Mesenchymal stem cell (in vitro differentiated cells and primary cell): ENCODE data around the gene SOCS1.

Source experiments
- DNase-seq: peaks from one replicate; pipeline ENCODE4 v3.0.0-alpha.2; 2013
- H2AFZ ChIP-seq: one replicate; pipeline ENCODE4 v1.6.1; 2013; ENCODE audit warnings: low read depth, mild to moderate bottlenecking, control low read depth, inconsistent platforms, low read length, moderate library complexity
- H2AK5ac ChIP-seq: 2 replicates; pipeline ENCODE4 v1.6.1; 2013; ENCODE audit warnings: low read length, moderate library complexity, mild to moderate bottlenecking, inconsistent platforms; ENCODE audit not compliant: severe bottlenecking
- H2BK120ac ChIP-seq: one replicate; pipeline ENCODE4 v1.6.1; 2013; ENCODE audit warnings: low read depth, mild to moderate bottlenecking, inconsistent platforms, low read length, moderate library complexity
- H2BK12ac ChIP-seq, 2 experiments: one replicate each; pipeline ENCODE4 v1.6.1; 2013; ENCODE audit warnings: inconsistent platforms in 2 of 2, low read length in 2 of 2, mild to moderate bottlenecking in 2 of 2, moderate library complexity in 2 of 2, control low read depth in 1 of 2
- H2BK15ac ChIP-seq: one replicate; pipeline ENCODE4 v1.6.1; 2013; ENCODE audit warnings: mild to moderate bottlenecking, low read depth, inconsistent platforms; ENCODE audit not compliant: poor library complexity, severe bottlenecking
- H2BK5ac ChIP-seq: 2 replicates; pipeline ENCODE4 v1.6.1; 2013; ENCODE audit warnings: low read depth, mild to moderate bottlenecking, low read length, control low read depth, inconsistent platforms; ENCODE audit not compliant: poor library complexity, severe bottlenecking
- H3K14ac ChIP-seq, 2 experiments: one replicate each; pipeline ENCODE4 v1.6.1; 2013; ENCODE audit warnings: inconsistent platforms in 2 of 2, low read length in 2 of 2, control low read depth in 1 of 2, mild to moderate bottlenecking in 1 of 2, moderate library complexity in 1 of 2
- H3K18ac ChIP-seq, 2 experiments: one replicate each; pipeline ENCODE4 v1.6.1; 2013; ENCODE audit warnings: inconsistent platforms in 2 of 2, low read length in 2 of 2, control low read depth in 1 of 2, low read depth in 1 of 2, mild to moderate bottlenecking in 1 of 2
- H3K23ac ChIP-seq, 2 experiments: one replicate each; pipeline ENCODE4 v1.6.1; 2013; ENCODE audit warnings: inconsistent platforms in 2 of 2, low read length in 2 of 2, mild to moderate bottlenecking in 2 of 2, moderate library complexity in 2 of 2, control low read depth in 1 of 2
- H3K27ac ChIP-seq: 2 replicates; pipeline ENCODE4 v1.5.1; 2013; ENCODE audit warnings: mild to moderate bottlenecking, moderate library complexity, low read length, control low read depth, inconsistent platforms; ENCODE audit not compliant: poor library complexity, severe bottlenecking
- H3K27me3 ChIP-seq, 2 experiments: 2 replicates each; pipeline versions ENCODE4 v1.6.1 to v1.7.0; 2013; ENCODE audit warnings: low read length in 2 of 2, mild to moderate bottlenecking in 2 of 2, moderate library complexity in 2 of 2, control low read depth in 1 of 2, inconsistent platforms in 1 of 2; ENCODE audit not compliant: control insufficient read depth in 1 of 2, insufficient read depth in 1 of 2
- H3K36me3 ChIP-seq, 2 experiments: 2 replicates each; pipeline versions ENCODE4 v1.6.1 to v1.7.0; 2013; ENCODE audit warnings: low read length in 2 of 2, control low read depth in 1 of 2, inconsistent platforms in 1 of 2, low read depth in 1 of 2, mild to moderate bottlenecking in 1 of 2; ENCODE audit not compliant: insufficient read depth in 2 of 2, control insufficient read depth in 1 of 2
- H3K4ac ChIP-seq, 2 experiments: one replicate each; pipeline ENCODE4 v1.6.1; 2013; ENCODE audit warnings: inconsistent platforms in 2 of 2, low read length in 2 of 2, mild to moderate bottlenecking in 2 of 2, moderate library complexity in 2 of 2, control low read depth in 1 of 2, low read depth in 1 of 2
- H3K4me1 ChIP-seq: 2 replicates; pipeline ENCODE4 v1.6.1; 2013; ENCODE audit warnings: low read depth, low read length, control low read depth; ENCODE audit not compliant: control insufficient read depth, insufficient read depth
- H3K4me2 ChIP-seq: 2 replicates; pipeline ENCODE4 v1.6.1; 2013; ENCODE audit warnings: low read length, mild to moderate bottlenecking, inconsistent platforms; ENCODE audit not compliant: poor library complexity, severe bottlenecking
- H3K4me3 ChIP-seq, 2 experiments: 2 replicates each; pipeline versions ENCODE4 v1.5.1 to v1.7.0; 2013; ENCODE audit warnings: low read length in 2 of 2, mild to moderate bottlenecking in 2 of 2, control low read depth in 1 of 2, low read depth in 1 of 2; ENCODE audit not compliant: insufficient read depth in 1 of 2
- H3K79me1 ChIP-seq: replicated peaks from 2 replicates; pipeline ENCODE4 v1.6.1; 2013; ENCODE audit warnings: mild to moderate bottlenecking, control low read depth, low read length, inconsistent platforms; ENCODE audit not compliant: poor library complexity, severe bottlenecking
- H3K9ac ChIP-seq: 2 replicates; pipeline ENCODE4 v1.7.0; 2013; ENCODE audit warnings: mild to moderate bottlenecking, low read length, moderate library complexity
- H3K9me3 ChIP-seq: 2 replicates; pipeline ENCODE4 v1.7.0; 2013; ENCODE audit warnings: mild to moderate bottlenecking, low read length; ENCODE audit not compliant: control insufficient read depth
- H4K8ac ChIP-seq: one replicate; pipeline ENCODE4 v1.6.1; 2013; ENCODE audit warnings: inconsistent platforms, mild to moderate bottlenecking, low read length, moderate library complexity
- H4K91ac ChIP-seq: one replicate; pipeline ENCODE4 v1.6.1; 2013; ENCODE audit warnings: mild to moderate bottlenecking, low read length, inconsistent platforms
- WGBS: methylation state at CpG from one replicate; pipeline ENCODE4 v1.1.7; 2013; ENCODE audit warnings: mixed read lengths; 5-methylcytosine and 5-hydroxymethylcytosine counted together

Gene SOCS1

GRCh38 chr16:11272921-11273720 lies 17.1 kb upstream of the SOCS1 start, which contains the start of gene PRM3:
TSS of gene PRM3 (minus strand) at chr16:11273629. CDS start at chr16:11273595, 34 bp downstream.
- Histone ChIP-seq H3K9me3 (peaks cover 4% of the 10 kb centered on the region), H4K91ac (peak within 1 kb of the TSS; percentile 61), H4K8ac (peak within 1 kb of the TSS; percentile 62), H3K36me3 (no peaks in the 10 kb centered on the region), H3K18ac (peak within 1 kb of the TSS; percentile 38 to 50), H2BK5ac (no peak within 1 kb of the TSS), H3K23ac (no peak within 1 kb of the TSS), H3K9ac (no peak within 1 kb of the TSS), H2BK12ac (peak within 1 kb of the TSS in 1 of 2 experiments; percentile 59), H3K4me3 (peak within 1 kb of the TSS in 1 of 2 experiments; percentile 10), H3K4me2 (no peak within 1 kb of the TSS), H3K27ac (no peak within 1 kb of the TSS), H2AFZ (no peak within 1 kb of the TSS), H3K4me1 (peaks cover 4% of the 10 kb centered on the region), H2AK5ac (no peak within 1 kb of the TSS), H3K79me1 (no peaks in the 10 kb centered on the region), H3K14ac (peak within 1 kb of the TSS in 1 of 2 experiments; percentile 49), H2BK15ac (peak within 1 kb of the TSS; percentile 19), H3K4ac (no peak within 1 kb of the TSS), H2BK120ac (no peak within 1 kb of the TSS), H3K27me3 (peaks cover 5 to 32% of the 10 kb centered on the region in 2 experiments)
- no peak for DNase-seq
- 87% methylated on average over 30 of the region's 30 CpGs for WGBS

- no peaks in the 10 kb centered on the region for H3K36me3 ChIP-seq
- peaks cover 2% of the 10 kb centered on the region for H3K9me3 ChIP-seq
- peaks cover 4% of the 10 kb centered on the region for H3K4me1 ChIP-seq
- no peaks in the 10 kb centered on the region for H3K79me1 ChIP-seq
- no peak overlapping the region for H3K4me2 ChIP-seq
- H4K8ac ChIP-seq = no peak overlapping the region
- H4K91ac ChIP-seq = no peak overlapping the region
- H3K27ac ChIP-seq = no peak overlapping the region
- no peak overlapping the region for H2AK5ac ChIP-seq
- H3K9ac ChIP-seq = no peak overlapping the region
- H3K14ac ChIP-seq = no peak overlapping the region
- no peak overlapping the region for H2BK12ac ChIP-seq
- H3K23ac ChIP-seq = no peak overlapping the region
- H3K4me3 ChIP-seq = no peak overlapping the region
- no peak overlapping the region for H3K18ac ChIP-seq
- DNase-seq = no peak
- H2BK15ac ChIP-seq = peak overlapping the region; percentile 19
- peaks cover 3 to 28% of the 10 kb centered on the region in 2 experiments for H3K27me3 ChIP-seq
- H3K4ac ChIP-seq = no peak overlapping the region
- WGBS = 87% methylated on average over 6 of the region's 6 CpGs
- no peak overlapping the region for H2BK5ac ChIP-seq
- H2AFZ ChIP-seq = no peak overlapping the region
- H2BK120ac ChIP-seq = no peak overlapping the region
Measured at GRCh38 chr16:11272484-11272883, 16.5 kb upstream of the SOCS1 start.

- DNase-seq = no peak
- no peak overlapping the region for H3K18ac ChIP-seq
- no peak overlapping the region for H4K8ac ChIP-seq
- no peaks in the 10 kb centered on the region for H3K9me3 ChIP-seq
- H2AFZ ChIP-seq = no peak overlapping the region
- peaks cover 4% of the 10 kb centered on the region for H3K4me1 ChIP-seq
- no peaks in the 10 kb centered on the region for H3K79me1 ChIP-seq
- H3K23ac ChIP-seq = no peak overlapping the region
- no peak overlapping the region for H2BK120ac ChIP-seq
- no peak overlapping the region for H2BK5ac ChIP-seq
- H3K4me2 ChIP-seq = no peak overlapping the region
- H3K14ac ChIP-seq = no peak overlapping the region
- H3K4ac ChIP-seq = no peak overlapping the region
- H3K4me3 ChIP-seq = no peak overlapping the region
- H3K36me3 ChIP-seq = no peaks in the 10 kb centered on the region
- H3K9ac ChIP-seq = no peak overlapping the region
- no peak overlapping the region for H4K91ac ChIP-seq
- H3K27me3 ChIP-seq = peaks cover 0 to 25% of the 10 kb centered on the region in 2 experiments
- 95% methylated on average over 10 of the region's 10 CpGs for WGBS
- H2BK15ac ChIP-seq = no peak overlapping the region
- no peak overlapping the region for H2BK12ac ChIP-seq
- no peak overlapping the region for H3K27ac ChIP-seq
- no peak overlapping the region for H2AK5ac ChIP-seq
Measured at GRCh38 chr16:11271610-11272009, 15.6 kb upstream of the SOCS1 start.

GRCh38 chr16:11270602-11271162 lies 14.7 kb upstream of the SOCS1 start:
- H3K27ac ChIP-seq = no peak overlapping the region
- no peak overlapping the region for H3K4me3 ChIP-seq
- no peak overlapping the region for H4K8ac ChIP-seq
- no peak overlapping the region for H3K9ac ChIP-seq
- H3K18ac ChIP-seq = no peak overlapping the region
- H3K4ac ChIP-seq = no peak overlapping the region
- H3K4me1 ChIP-seq = peaks cover 4% of the 10 kb centered on the region
- DNase-seq = no peak
- 71% methylated on average over 1 of the region's 2 CpGs for WGBS
- H2BK120ac ChIP-seq = no peak overlapping the region
- no peak overlapping the region for H2BK5ac ChIP-seq
- H3K36me3 ChIP-seq = no peaks in the 10 kb centered on the region
- H2AFZ ChIP-seq = no peak overlapping the region
- H4K91ac ChIP-seq = no peak overlapping the region
- H2BK15ac ChIP-seq = no peak overlapping the region
- H3K4me2 ChIP-seq = no peak overlapping the region
- no peaks in the 10 kb centered on the region for H3K9me3 ChIP-seq
- no peak overlapping the region for H2AK5ac ChIP-seq
- no peak overlapping the region for H3K14ac ChIP-seq
- H2BK12ac ChIP-seq = no peak overlapping the region
- no peak overlapping the region for H3K23ac ChIP-seq
- no peaks in the 10 kb centered on the region for H3K79me1 ChIP-seq
- peaks cover 0 to 26% of the 10 kb centered on the region in 2 experiments for H3K27me3 ChIP-seq
